ENCODE measurements around the gene ARL5A. TPM values are rescaled to one million over a fixed set of nuclear protein-coding genes. Genes with fewer than 3 reads are reported as not detected.

Gene ARL5A
- total RNA-seq, 2 donors from 2014 or later: 32.0 to 46.5 TPM

- Histone ChIP-seq H3K4me1 (no peaks in the 10 kb centered on the region), H3K36me3 (no peaks in the 10 kb centered on the region), H3K9me3 (no peaks in the 10 kb centered on the region), H3K27ac (no peak overlapping the region), H3K4me3 (no peak overlapping the region), H3K9ac (ENCODE audit: low read depth in 2 of 2, low read length in 2 of 2) (no peak overlapping the region), H3K27me3 (no peaks in the 10 kb centered on the region)
- no peak for DNase-seq
- TF ChIP-seq, protein P1, sequence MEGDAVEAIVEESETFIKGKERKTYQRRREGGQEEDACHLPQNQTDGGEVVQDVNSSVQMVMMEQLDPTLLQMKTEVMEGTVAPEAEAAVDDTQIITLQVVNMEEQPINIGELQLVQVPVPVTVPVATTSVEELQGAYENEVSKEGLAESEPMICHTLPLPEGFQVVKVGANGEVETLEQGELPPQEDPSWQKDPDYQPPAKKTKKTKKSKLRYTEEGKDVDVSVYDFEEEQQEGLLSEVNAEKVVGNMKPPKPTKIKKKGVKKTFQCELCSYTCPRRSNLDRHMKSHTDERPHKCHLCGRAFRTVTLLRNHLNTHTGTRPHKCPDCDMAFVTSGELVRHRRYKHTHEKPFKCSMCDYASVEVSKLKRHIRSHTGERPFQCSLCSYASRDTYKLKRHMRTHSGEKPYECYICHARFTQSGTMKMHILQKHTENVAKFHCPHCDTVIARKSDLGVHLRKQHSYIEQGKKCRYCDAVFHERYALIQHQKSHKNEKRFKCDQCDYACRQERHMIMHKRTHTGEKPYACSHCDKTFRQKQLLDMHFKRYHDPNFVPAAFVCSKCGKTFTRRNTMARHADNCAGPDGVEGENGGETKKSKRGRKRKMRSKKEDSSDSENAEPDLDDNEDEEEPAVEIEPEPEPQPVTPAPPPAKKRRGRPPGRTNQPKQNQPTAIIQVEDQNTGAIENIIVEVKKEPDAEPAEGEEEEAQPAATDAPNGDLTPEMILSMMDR (IDR thresholded peaks at IDR 0.05): no peak
- intact Hi-C loops (cut with DNase I): no loop called here
These were observed 33.0 kb upstream of the ARL5A start for GRCh38 chr2:151861174-151861573.

DNA sequence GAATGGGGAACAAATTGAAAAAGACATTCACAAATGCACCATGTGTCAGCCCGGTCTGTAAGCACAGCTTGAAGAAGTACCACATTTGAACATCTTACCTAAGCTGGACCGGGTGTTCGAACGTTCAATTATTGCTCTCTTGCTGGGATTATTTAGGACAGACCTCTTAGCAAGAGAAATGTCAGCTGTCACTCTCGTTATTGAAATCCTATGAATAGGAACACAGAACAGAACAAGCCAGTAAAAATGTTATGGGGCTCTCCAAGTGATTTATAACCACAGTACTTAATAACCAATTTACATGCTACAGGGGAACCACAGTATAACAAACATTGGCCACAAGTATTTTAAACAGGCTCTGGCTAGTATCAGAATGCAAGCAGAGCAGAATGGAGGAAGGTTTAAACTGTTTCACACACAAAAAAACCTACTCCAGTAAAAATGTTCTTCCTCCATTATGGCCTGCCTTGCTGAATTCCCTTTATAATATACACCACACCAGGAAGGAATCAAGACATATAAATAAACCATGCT is 32.5 kb upstream of the ARL5A start:
- H3K27me3 ChIP-seq: no peaks in the 10 kb centered on the region
- no peaks in the 10 kb centered on the region for H3K4me1 ChIP-seq
- intact Hi-C loops (cut with DNase I): no loop called here
- H3K9me3 ChIP-seq: no peaks in the 10 kb centered on the region
- no peak for DNase-seq
- H3K4me3 ChIP-seq: no peak overlapping the region
- TF ChIP-seq, protein P1 (IDR thresholded peaks at IDR 0.05): no peak
- no peak overlapping the region for H3K9ac ChIP-seq (ENCODE audit: low read depth in 2 of 2, low read length in 2 of 2)
- no peak overlapping the region for H3K27ac ChIP-seq
- H3K36me3 ChIP-seq: no peaks in the 10 kb centered on the region

DNA sequence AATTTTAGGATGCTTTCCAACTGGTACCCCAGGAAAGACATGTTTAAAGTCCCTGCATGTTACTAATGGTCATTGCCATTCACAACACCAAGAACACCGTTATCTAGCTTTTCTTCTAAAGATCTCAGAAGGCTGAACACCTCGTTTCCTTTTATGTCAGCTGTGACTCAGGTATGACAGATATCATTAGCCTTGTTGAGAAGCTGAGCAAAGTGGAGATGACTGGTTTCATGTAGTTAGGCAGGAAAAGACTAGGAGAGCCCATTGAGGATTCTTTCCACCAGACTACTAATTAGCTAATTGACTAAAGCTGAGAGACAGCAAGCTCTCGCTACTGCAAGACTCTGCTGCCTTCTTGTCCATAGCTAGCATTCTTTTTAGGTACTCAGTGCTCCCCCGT is 32.0 kb upstream of the ARL5A start:
- H3K4me1 ChIP-seq: no peaks in the 10 kb centered on the region
- DNase-seq: no peak
- no peaks in the 10 kb centered on the region for H3K9me3 ChIP-seq
- intact Hi-C loops (cut with DNase I): no loop called here
- H3K9ac ChIP-seq (ENCODE audit: low read depth in 2 of 2, low read length in 2 of 2): no peak overlapping the region
- H3K4me3 ChIP-seq: no peak overlapping the region
- TF ChIP-seq, protein P1 (IDR thresholded peaks at IDR 0.05): no peak
- no peaks in the 10 kb centered on the region for H3K36me3 ChIP-seq
- no peaks in the 10 kb centered on the region for H3K27me3 ChIP-seq
- no peak overlapping the region for H3K27ac ChIP-seq

DNA sequence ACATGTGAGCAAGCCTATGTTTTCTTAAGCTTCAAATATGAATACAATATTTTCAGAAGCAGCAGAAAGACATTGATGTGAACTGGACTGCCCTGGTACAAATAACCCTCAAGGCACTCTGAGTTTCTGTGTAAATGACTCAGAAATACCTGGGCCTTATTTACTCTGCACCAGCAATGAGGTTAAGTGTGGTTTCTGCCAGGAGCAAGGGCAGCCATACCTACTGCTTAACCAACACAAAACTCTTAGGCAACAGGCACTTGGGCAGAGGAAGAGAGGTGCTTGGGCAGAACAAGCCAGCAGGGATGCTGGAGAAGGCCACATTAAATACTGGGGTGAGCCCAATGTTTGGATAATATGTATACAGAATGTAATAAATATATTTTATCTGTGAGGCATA is 29.4 kb upstream of the ARL5A start:
- no peak for DNase-seq
- TF ChIP-seq, protein P1 (IDR thresholded peaks at IDR 0.05): no peak
- Histone ChIP-seq H3K36me3 (no peaks in the 10 kb centered on the region), H3K4me3 (no peak overlapping the region), H3K4me1 (no peaks in the 10 kb centered on the region), H3K9me3 (no peaks in the 10 kb centered on the region), H3K27ac (no peak overlapping the region), H3K9ac (ENCODE audit: low read depth in 2 of 2, low read length in 2 of 2) (no peak overlapping the region), H3K27me3 (no peaks in the 10 kb centered on the region)
- intact Hi-C loops (cut with DNase I): no loop called here

- H3K9me3 ChIP-seq: no peaks in the 10 kb centered on the region
- H3K27me3 ChIP-seq: no peaks in the 10 kb centered on the region
- DNase-seq: no peak
- H3K27ac ChIP-seq: no peak overlapping the region
- H3K9ac ChIP-seq (ENCODE audit: low read depth in 2 of 2, low read length in 2 of 2): no peak overlapping the region
- TF ChIP-seq, protein P1 (IDR thresholded peaks at IDR 0.05): no peak
- no peak overlapping the region for H3K4me3 ChIP-seq
- no peaks in the 10 kb centered on the region for H3K36me3 ChIP-seq
- H3K4me1 ChIP-seq: no peaks in the 10 kb centered on the region
- intact Hi-C loops (cut with DNase I): no loop called here
These were observed 26.9 kb upstream of the ARL5A start for GRCh38 chr2:151855111-151855510.
